ENCODE data around the gene EIF4A3. TPM values are rescaled to one million over a fixed set of nuclear protein-coding genes. Genes with fewer than 3 reads are reported as not detected.
A peak's percentile ranks its signal among the peaks of the same experiment; 100 is the strongest.

EIF4A3 gene
- total RNA-seq, 4 donors from 2014 or later: 29.7 to 500 (median 79.1) TPM

- intact Hi-C loops (cut with DNase I; ENCODE audit: low total_unique reads): no loop called here
- Histone ChIP-seq H3K4me1 (no peaks in the 10 kb centered on the region), H3K27ac (peak overlapping the region; percentile 93 to 96), H3K27me3 (no peaks in the 10 kb centered on the region), H3K9me3 (no peaks in the 10 kb centered on the region), H3K4me3 (peak overlapping the region; percentile 83 to 94), H3K36me3 (no peaks in the 10 kb centered on the region)
- TF ChIP-seq CTCF (IDR thresholded peaks at IDR 0.05): no peak
- TF ChIP-seq POLR2A (IDR thresholded peaks at IDR 0.05): no peak
- DNase-seq: peak in 1 of 2 donors; percentile 32
Measured at GRCh38 chr17:80146121-80147034, 550 bp downstream of the EIF4A3 start.

DNA sequence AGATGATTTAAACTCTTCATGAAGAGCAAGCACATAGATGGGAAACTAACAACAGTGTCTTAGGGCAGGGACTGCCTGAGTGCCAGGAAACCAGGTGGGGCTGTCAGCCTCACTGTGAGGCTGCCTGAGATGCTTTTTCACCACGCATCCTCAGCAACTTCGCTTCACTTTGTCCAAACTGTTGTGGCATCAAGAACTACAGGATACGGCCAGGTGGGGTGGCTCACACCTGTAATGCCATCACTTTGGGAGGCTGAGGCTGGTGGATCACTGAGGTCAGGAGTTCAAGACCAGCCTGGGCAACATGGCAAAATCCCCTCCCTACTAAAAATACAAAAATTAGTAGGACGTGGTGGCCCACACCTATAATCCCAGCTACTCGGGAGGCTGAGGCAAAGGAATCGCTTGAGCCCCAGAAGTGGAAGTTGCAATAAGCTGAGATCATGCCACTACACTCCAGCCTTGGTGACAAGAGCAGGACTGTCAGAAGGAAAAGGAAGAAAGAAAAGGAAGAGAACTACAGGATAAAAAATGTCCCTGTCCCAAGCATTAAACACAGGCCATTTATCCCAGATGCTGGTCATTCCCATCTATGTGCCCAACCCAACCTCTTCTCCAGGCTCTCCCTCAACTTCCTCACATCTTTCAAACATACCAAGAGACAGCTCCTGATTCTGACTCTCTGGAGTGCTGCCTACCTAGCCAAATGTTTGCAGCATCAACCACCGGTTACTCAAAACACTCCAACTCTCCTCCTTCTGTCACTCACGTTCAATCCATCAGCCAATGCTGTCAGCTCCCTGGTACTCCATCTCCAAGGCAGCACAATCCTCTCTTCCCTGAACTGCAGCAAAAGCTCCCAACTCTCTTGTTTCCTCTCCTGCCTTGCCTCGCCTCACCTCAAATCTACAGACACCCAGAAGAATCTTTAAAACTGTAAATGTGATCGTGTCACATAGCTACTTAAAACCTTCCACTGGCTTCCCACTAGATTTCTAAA is 1.6 kb downstream of the EIF4A3 start:
- no peak for DNase-seq
- Histone ChIP-seq H3K27ac (peak overlapping the region; percentile 93 to 96), H3K27me3 (no peaks in the 10 kb centered on the region), H3K4me1 (no peaks in the 10 kb centered on the region), H3K36me3 (no peaks in the 10 kb centered on the region), H3K9me3 (no peaks in the 10 kb centered on the region), H3K4me3 (peak overlapping the region; percentile 83 to 94)
- intact Hi-C loops (cut with DNase I; ENCODE audit: low total_unique reads): no loop called here
- TF ChIP-seq CTCF (IDR thresholded peaks at IDR 0.05) (no peak), POLR2A (IDR thresholded peaks at IDR 0.05) (no peak)

GRCh38 chr17:80142929-80143328 is 4.0 kb downstream of the EIF4A3 start:
- no peak overlapping the region for H3K27ac ChIP-seq
- no peak overlapping the region for H3K4me3 ChIP-seq
- no peaks in the 10 kb centered on the region for H3K36me3 ChIP-seq
- no peaks in the 10 kb centered on the region for H3K9me3 ChIP-seq
- TF ChIP-seq POLR2A (IDR thresholded peaks at IDR 0.05) (no peak), CTCF (IDR thresholded peaks at IDR 0.05) (no peak)
- no peaks in the 10 kb centered on the region for H3K4me1 ChIP-seq
- intact Hi-C loops (cut with DNase I; ENCODE audit: low total_unique reads): no loop called here
- H3K27me3 ChIP-seq: no peaks in the 10 kb centered on the region
- no peak for DNase-seq

DNA sequence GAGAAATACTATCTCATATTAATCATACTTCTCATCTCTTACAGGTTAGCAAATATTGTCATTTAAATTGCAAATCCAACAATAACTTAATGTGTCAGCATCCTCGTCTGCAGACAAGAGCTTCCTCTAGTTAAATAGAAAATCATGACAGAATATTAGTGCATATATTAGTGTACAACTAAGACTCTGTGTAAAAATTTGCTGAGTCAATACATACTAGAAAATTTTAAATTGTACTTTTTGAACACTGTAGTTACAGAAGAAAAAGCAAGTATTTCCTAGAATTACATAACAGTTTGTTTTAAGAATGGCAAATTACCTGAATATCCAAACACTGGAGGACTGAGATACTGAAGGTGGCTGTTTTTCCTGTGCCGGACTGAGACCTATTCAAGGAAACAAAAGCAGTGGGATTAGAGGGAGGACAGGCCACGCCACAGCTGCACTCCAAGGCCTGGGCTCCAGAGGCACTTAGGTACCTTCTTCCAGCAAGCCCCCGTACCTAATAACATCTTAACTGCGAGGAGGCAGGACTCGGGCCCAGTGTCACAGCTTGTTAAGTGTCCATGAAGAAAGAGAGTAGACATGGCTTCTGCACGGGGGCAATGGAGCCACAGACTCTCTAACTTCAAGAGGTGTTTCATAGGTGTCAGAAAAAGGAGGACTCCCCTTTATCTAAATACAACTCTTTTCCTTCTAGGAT is 5.3 kb downstream of the EIF4A3 start:
- TF ChIP-seq CTCF (IDR thresholded peaks at IDR 0.05): no peak
- TF ChIP-seq POLR2A (IDR thresholded peaks at IDR 0.05): no peak
- no peaks in the 10 kb centered on the region for H3K27me3 ChIP-seq
- H3K36me3 ChIP-seq: no peaks in the 10 kb centered on the region
- no peaks in the 10 kb centered on the region for H3K9me3 ChIP-seq
- intact Hi-C loops (cut with DNase I; ENCODE audit: low total_unique reads): no loop called here
- no peak for DNase-seq
- no peaks in the 10 kb centered on the region for H3K4me1 ChIP-seq
- H3K27ac ChIP-seq: no peak overlapping the region
- H3K4me3 ChIP-seq: no peak overlapping the region
